Liver (tissue), 9 donors: ENCODE data around the gene CEP164. TPM values are rescaled to one million over a fixed set of nuclear protein-coding genes. Genes with fewer than 3 reads are reported as not detected.

ENCODE experiments used
- DNase-seq: peaks from one replicate; pipeline ENCODE4 v3.0.0-alpha.2; 2017; ENCODE audit warnings: low spot score
- H3K27ac ChIP-seq, 2 donors: one replicate each; pipeline ENCODE4 v1.7.0; 2013; ENCODE audit warnings: inconsistent platforms in 2 of 2, low read length in 2 of 2, control low read depth in 1 of 2, low read depth in 1 of 2, mild to moderate bottlenecking in 1 of 2
- H3K27me3 ChIP-seq, 4 donors: one replicate each; pipeline versions ENCODE4 v1.6.1 to v1.7.0; 2013; ENCODE audit warnings: low read length in 3 of 4, inconsistent platforms in 1 of 4, mild to moderate bottlenecking in 1 of 4, moderate library complexity in 1 of 4; ENCODE audit not compliant: control insufficient read depth in 4 of 4, insufficient read depth in 4 of 4
- H3K36me3 ChIP-seq, 4 donors: one replicate each; pipeline versions ENCODE4 v1.6.1 to v1.7.0; 2013; ENCODE audit warnings: low read length in 3 of 4, mild to moderate bottlenecking in 3 of 4, low read depth in 1 of 4, moderate library complexity in 1 of 4; ENCODE audit not compliant: control insufficient read depth in 4 of 4, insufficient read depth in 3 of 4
- H3K4me1 ChIP-seq, 4 donors: one replicate each; pipeline versions ENCODE4 v1.6.1 to v1.7.0; 2013; ENCODE audit warnings: low read length in 3 of 4, mild to moderate bottlenecking in 3 of 4, moderate library complexity in 1 of 4; ENCODE audit not compliant: control insufficient read depth in 4 of 4, insufficient read depth in 4 of 4
- H3K4me3 ChIP-seq, 3 donors: one replicate each; pipeline versions ENCODE4 v1.6.1 to v1.7.0; 2013; ENCODE audit warnings: low read length in 3 of 3, control low read depth in 1 of 3, low read depth in 1 of 3, mild to moderate bottlenecking in 1 of 3
- H3K9ac ChIP-seq, 2 donors: one replicate each; pipeline ENCODE4 v1.7.0; 2013; ENCODE audit warnings: low read length in 2 of 2, mild to moderate bottlenecking in 2 of 2, moderate library complexity in 2 of 2, control low read depth in 1 of 2, low read depth in 1 of 2
- H3K9me3 ChIP-seq, 4 donors: one replicate each; pipeline versions ENCODE4 v1.6.1 to v1.7.0; 2013; ENCODE audit warnings: low read length in 3 of 4; ENCODE audit not compliant: control insufficient read depth in 4 of 4
- ATF3 ChIP-seq: IDR thresholded peaks from 2 replicates; pipeline ENCODE4 v1.6.1; 2016; ENCODE audit warnings: antibody characterized with exemption
- CTCF ChIP-seq: fragments of 150-350 bp; IDR thresholded peaks from 2 replicates; pipeline ENCODE4 v1.5.1; 2017; ENCODE audit warnings: improper control_type of control experiment, low read depth, low read length; ENCODE audit not compliant: missing input control
- EGR1 ChIP-seq, 2 donors: IDR thresholded peaks; 2 replicates each; pipeline ENCODE4 v1.6.1; 2016 to 2018; ENCODE audit warnings: antibody characterized with exemption in 2 of 2, low read depth in 2 of 2
- FOXA1 ChIP-seq: IDR thresholded peaks from 2 replicates; pipeline ENCODE4 v1.6.1; 2016; ENCODE audit warnings: antibody characterized with exemption
- FOXA2 ChIP-seq: IDR thresholded peaks from 2 replicates; pipeline ENCODE4 v1.6.1; 2016; ENCODE audit warnings: antibody characterized with exemption
- GABPA ChIP-seq, 2 donors: IDR thresholded peaks in 1 of 2; conservative IDR thresholded peaks in 1 of 2; 2 replicates each; pipeline ENCODE4 v1.6.1; 2016; ENCODE audit warnings: antibody characterized with exemption in 2 of 2, mild to moderate bottlenecking in 1 of 2, moderate library complexity in 1 of 2
- HNF4A ChIP-seq, 2 donors: conservative IDR thresholded peaks; 2 replicates each; pipeline ENCODE4 v1.6.1; 2016; ENCODE audit warnings: antibody characterized with exemption in 2 of 2, mild to moderate bottlenecking in 2 of 2
- HNF4G ChIP-seq: IDR thresholded peaks from 2 replicates; pipeline ENCODE4 v1.6.1; 2016; ENCODE audit warnings: antibody characterized with exemption
- JUND ChIP-seq, 2 donors: IDR thresholded peaks; 2 replicates each; pipeline ENCODE4 v1.6.1; 2016; ENCODE audit warnings: antibody characterized with exemption in 2 of 2
- MAX ChIP-seq: IDR thresholded peaks from 2 replicates; pipeline ENCODE4 v1.6.1; 2016; ENCODE audit warnings: antibody characterized with exemption
- NR2F2 ChIP-seq: IDR thresholded peaks from 2 replicates; pipeline ENCODE4 v1.6.1; 2016; ENCODE audit warnings: antibody characterized with exemption
- RAD21 ChIP-seq, 2 donors: IDR thresholded peaks; 2 replicates each; pipeline ENCODE4 v1.6.1; 2016; ENCODE audit warnings: antibody characterized with exemption in 2 of 2, mild to moderate bottlenecking in 2 of 2
- REST ChIP-seq: IDR thresholded peaks from 2 replicates; pipeline ENCODE4 v1.6.1; 2016; ENCODE audit warnings: antibody characterized with exemption, mild to moderate bottlenecking
- RXRA ChIP-seq, 2 donors: IDR thresholded peaks; 2 replicates each; pipeline ENCODE4 v1.6.1; 2017 to 2018; ENCODE audit warnings: antibody characterized with exemption in 2 of 2, mild to moderate bottlenecking in 1 of 2
- SP1 ChIP-seq: IDR thresholded peaks from 2 replicates; pipeline ENCODE4 v1.6.1; 2018; ENCODE audit warnings: antibody characterized with exemption, mild to moderate bottlenecking
- TAF1 ChIP-seq: conservative IDR thresholded peaks from 2 replicates; pipeline ENCODE4 v1.6.1; 2016; ENCODE audit warnings: antibody characterized with exemption, mild to moderate bottlenecking
- YY1 ChIP-seq: IDR thresholded peaks from 2 replicates; pipeline ENCODE4 v1.6.1; 2016; ENCODE audit warnings: antibody characterized with exemption, mild to moderate bottlenecking
- ZBTB33 ChIP-seq: IDR thresholded peaks from 2 replicates; pipeline ENCODE4 v1.6.1; 2016; ENCODE audit warnings: antibody characterized with exemption
- WGBS: extraction: QIAGEN DNeasy Blood & Tissue Kit; methylation state at CpG from one replicate; pipeline ENCODE4 v1.1.7; 2013; 5-methylcytosine and 5-hydroxymethylcytosine counted together
- polyA plus RNA-seq, 2 donors: library from polyadenylated mRNA; stranded (reverse) in 1 of 2; unstranded in 1 of 2; fragments of 200-250 nt in 1 of 2; fragments of >200 nt in 1 of 2; fragmentation: Nextera tagmentation in 1 of 2; extraction: Ambion mirVana in 1 of 2; gene quantifications; one replicate each; pipeline versions ENCODE4 v1.2.1 to v1.2.3, GENCODE V29; 2013 to 2015
- total RNA-seq, 2 donors: library from RNA; depleted of rRNA; stranded (reverse); fragments of >200 nt; gene quantifications; one replicate each; pipeline ENCODE4 v1.2.3, GENCODE V29; 2014
- donor health status: healthy.
- donor health status: healthy.
- donor health status: healthy.
- donor health status: healthy.
- donor health status: healthy.

The CEP164 gene
- total and polyA plus RNA-seq, 4 donors: 4.1 to 12.3 (median 5.9) TPM

GRCh38 chr11:117394221-117394925 is 66.7 kb downstream of the CEP164 start:
- Histone ChIP-seq H3K27me3 (no peaks in the 10 kb centered on the region), H3K4me1 (no peaks in the 10 kb centered on the region), H3K27ac (no peak overlapping the region), H3K9ac (no peak overlapping the region), H3K9me3 (no peaks in the 10 kb centered on the region), H3K4me3 (no peak overlapping the region), H3K36me3 (peaks cover 19 to 62% (median 37%) of the 10 kb centered on the region in 4 donors)
- TF ChIP-seq TAF1: no peak
- no peak for TF ChIP-seq RXRA (IDR thresholded peaks at IDR 0.05)
- TF ChIP-seq CTCF: no peak
- no peak for TF ChIP-seq SP1
- no peak for TF ChIP-seq REST
- no peak for TF ChIP-seq GABPA (IDR thresholded peaks at IDR 0.05 in 1 of 2, conservative IDR thresholded peaks at IDR 0.05 in 1 of 2)
- no peak for TF ChIP-seq HNF4A (conservative IDR thresholded peaks at IDR 0.05)
- no peak for TF ChIP-seq FOXA1
- TF ChIP-seq ZBTB33: no peak
- TF ChIP-seq ATF3: no peak
- TF ChIP-seq RAD21 (IDR thresholded peaks at IDR 0.05): no peak
- TF ChIP-seq EGR1 (IDR thresholded peaks at IDR 0.05; ENCODE audit: low read depth in 2 of 2): no peak
- TF ChIP-seq NR2F2: no peak
- TF ChIP-seq JUND (IDR thresholded peaks at IDR 0.05): no peak
- no peak for TF ChIP-seq HNF4G
- TF ChIP-seq MAX: no peak
- no peak for TF ChIP-seq YY1
- TF ChIP-seq FOXA2: no peak
- no peak for DNase-seq
- WGBS: 97% methylated on average over 14 of the region's 14 CpGs
